ENCODE data around the gene RAE1. TPM values are rescaled to one million over a fixed set of nuclear protein-coding genes. Genes with fewer than 3 reads are reported as not detected.

Gene RAE1
- total and polyA plus RNA-seq, 12 donors: 6.2 to 19.9 (median 15.5) TPM

Small RNA genes lying within 50 kb of the gene (microRNA-seq; reads per million reads assigned to microRNA genes)
- gene MIR4325: 0 reads per million in 2 donors

Other genes starting within 250 kb of the RAE1 start
- gene BMP7, start 84.6 kb upstream of the RAE1 start, total RNA-seq: 10 to 100 TPM in 3 of 10 donors, 1 to 10 TPM in 7; 1.3 to 19.2 (median 4.7) TPM
- gene BMP7, start 84.6 kb upstream of the RAE1 start, polyA plus RNA-seq: 1 to 10 TPM in 1 of 2 donors, under 1 TPM in 1; 0.72 to 3.9 TPM
- not detected for gene SPO11, start 21.5 kb upstream of the RAE1 start, total RNA-seq
- gene SPO11, start 21.5 kb upstream of the RAE1 start, polyA plus RNA-seq: not detected
- gene RBM38, start 40.1 kb downstream of the RAE1 start, total RNA-seq: 100 to 1,000 TPM in 1 of 10 donors, 10 to 100 TPM in 9; 35.5 to 119 (median 50.2) TPM
- gene RBM38, start 40.1 kb downstream of the RAE1 start, polyA plus RNA-seq: 100 to 1,000 TPM in 1 of 2 donors, 10 to 100 TPM in 1; 47.6 to 104 TPM
- gene CTCFL, start 173.9 kb downstream of the RAE1 start, total RNA-seq: not detected
- gene CTCFL, start 173.9 kb downstream of the RAE1 start, polyA plus RNA-seq: not detected
- gene PCK1, start 209.9 kb downstream of the RAE1 start, total RNA-seq: 1 to 10 TPM in 3 of 10 donors, under 1 TPM in 5, not detected in 2; 0.15 to 8.5 (median 0.69) TPM
- gene PCK1, start 209.9 kb downstream of the RAE1 start, polyA plus RNA-seq: 1 to 10 TPM in 1 of 2 donors, under 1 TPM in 1; 0.65 to 2.2 TPM

Data from heart right ventricle (tissue), 12 donors.